Keratinocyte (primary cell): ENCODE results near the gene PHRF1. TPM values are rescaled to one million over a fixed set of nuclear protein-coding genes. Genes with fewer than 3 reads are reported as not detected.

Experiments
- DNase-seq: peaks from one replicate; pipeline ENCODE4 v3.0.0-alpha.2; 2011; ENCODE audit warnings: low read depth, missing footprints, low spot score
- FAIRE-seq: peaks from 2 replicates; lab custom pipeline; 2011; peaks lifted over from hg19 to GRCh38; lab: Jason Lieb, UNC
- H2AFZ ChIP-seq: 2 replicates; pipeline ENCODE4 v1.6.0; 2012; ENCODE audit warnings: low read length, control low read depth, inconsistent platforms; ENCODE audit not compliant: control insufficient read depth
- H3K27ac ChIP-seq: 2 replicates; pipeline ENCODE4 v1.5.1; 2011; ENCODE audit warnings: low read length; ENCODE audit not compliant: control insufficient read depth, insufficient read depth
- H3K27me3 ChIP-seq: 3 replicates; pipeline ENCODE4 v1.6.0; 2011; ENCODE audit warnings: low read length; ENCODE audit not compliant: control insufficient read depth, insufficient read depth; ENCODE audit errors: extremely low read depth
- H3K36me3 ChIP-seq, 2 experiments: 2 replicates in 1 of 2; 3 replicates in 1 of 2; pipeline ENCODE4 v1.5.1; 2011; ENCODE audit warnings: low read length in 2 of 2, mild to moderate bottlenecking in 1 of 2; ENCODE audit not compliant: control insufficient read depth in 2 of 2, insufficient read depth in 2 of 2; ENCODE audit errors: extremely low read depth in 1 of 2
- H3K4me1 ChIP-seq: 3 replicates; pipeline ENCODE4 v1.5.1; 2011; ENCODE audit warnings: low read length; ENCODE audit not compliant: control insufficient read depth, insufficient read depth; ENCODE audit errors: extremely low read depth
- H3K4me2 ChIP-seq: 3 replicates; pipeline ENCODE4 v1.6.0; 2011; ENCODE audit warnings: low read depth, low read length; ENCODE audit not compliant: control insufficient read depth, insufficient read depth; ENCODE audit errors: extremely low read depth
- H3K4me3 ChIP-seq, 3 experiments: fragments of 200-600 bp in 1 of 3; sonication (generic) in 1 of 3; 2 replicates in 2 of 3; 3 replicates in 1 of 3; pipeline ENCODE4 v1.5.1; 2011 to 2016; ENCODE audit warnings: low read length in 3 of 3, mild to moderate bottlenecking in 3 of 3, control low read depth in 2 of 3, inconsistent platforms in 1 of 3, low read depth in 1 of 3, mixed read lengths in 1 of 3, mixed run types in 1 of 3, moderate library complexity in 1 of 3; ENCODE audit not compliant: control insufficient read depth in 2 of 3, insufficient read depth in 2 of 3; ENCODE audit errors: extremely low read depth in 1 of 3
- H3K79me2 ChIP-seq: 2 replicates; pipeline ENCODE4 v1.6.0; 2012; ENCODE audit warnings: low read length; ENCODE audit not compliant: control insufficient read depth, insufficient read depth
- H3K9ac ChIP-seq: 3 replicates; pipeline ENCODE4 v1.6.0; 2011; ENCODE audit warnings: low read length; ENCODE audit not compliant: control insufficient read depth, insufficient read depth; ENCODE audit errors: extremely low read depth
- H3K9me1 ChIP-seq: 3 replicates; pipeline ENCODE4 v1.6.0; 2011; ENCODE audit warnings: low read length; ENCODE audit not compliant: control insufficient read depth, insufficient read depth; ENCODE audit errors: extremely low read depth
- H3K9me3 ChIP-seq: 2 replicates; pipeline ENCODE4 v1.5.1; 2012; ENCODE audit warnings: low read depth, low read length; ENCODE audit not compliant: control insufficient read depth
- H4K20me1 ChIP-seq: 3 replicates; pipeline ENCODE4 v1.6.0; 2011; ENCODE audit warnings: low read length; ENCODE audit not compliant: control insufficient read depth, insufficient read depth; ENCODE audit errors: extremely low read depth
- CTCF ChIP-seq, 3 experiments: IDR thresholded peaks in 1 of 3; conservative IDR thresholded peaks in 1 of 3; optimal IDR thresholded peaks in 1 of 3; 2 replicates in 2 of 3; 3 replicates in 1 of 3; pipeline versions ENCODE3 to v1.5.1; 2011; ENCODE audit warnings: low read length in 3 of 3, mild to moderate bottlenecking in 3 of 3, moderate library complexity in 2 of 3, control low read depth in 1 of 3, inconsistent platforms in 1 of 3; ENCODE audit not compliant: insufficient read depth in 2 of 3; ENCODE audit errors: extremely low read depth in 1 of 3
- EZH2 ChIP-seq: IDR thresholded peaks from one replicate; pipeline ENCODE4 v1.6.1; 2012; ENCODE audit warnings: inconsistent platforms, mild to moderate bottlenecking, low read length, moderate library complexity
- dilution Hi-C: fragments of 300-500 bp; cut with MboI; formaldehyde crosslinking; loops from one replicate; pipeline ENCODE4 v1.7.0; 2020; ENCODE audit warnings: low sequenced_read_pairs; ENCODE audit not compliant: extremely low pct_ligation_motif_present
- polyA plus RNA-seq, 5 experiments: library from polyadenylated mRNA; depleted of rRNA in 3 of 5; stranded (reverse) in 3 of 5; stranded (forward) in 1 of 5; unstranded in 1 of 5; fragments of >200 nt; gene quantifications; 1 replicate in 1 of 5; 2 replicates in 3 of 5; 3 replicates in 1 of 5; pipeline versions ENCODE4 v1.2.1 to v1.2.3, GENCODE V29; 2011 to 2012; ENCODE audit warnings: missing spikeins in 2 of 5, low read depth in 1 of 5, low replicate concordance in 1 of 5

The PHRF1 gene
- polyA plus RNA-seq, 1 donor (not counting 4 experiments of a cell fraction or from before 2014, with no cell fraction given): 10.7 TPM

GRCh38 chr11:638631-639331 lies 62.5 kb downstream of the PHRF1 start:
- TF ChIP-seq EZH2 (no peak), CTCF (optimal IDR thresholded peaks at IDR 0.05 in 1 of 3, IDR thresholded peaks at IDR 0.05 in 1 of 3, conservative IDR thresholded peaks at IDR 0.05 in 1 of 3; ENCODE audit: extremely low read depth in 1 of 3, insufficient read depth in 2 of 3, low read length in 3 of 3) (no peak)
- H3K4me3 ChIP-seq: no peak overlapping the region
- dilution Hi-C loops: no loop called here
- FAIRE-seq (no peak), DNase-seq (no peak)
- no peaks in the 10 kb centered on the region for H4K20me1 ChIP-seq
- no peak overlapping the region for H3K27ac ChIP-seq
- H3K36me3 ChIP-seq: no peaks in the 10 kb centered on the region
- H3K4me2 ChIP-seq: no peak overlapping the region
- peaks cover 28% of the 10 kb centered on the region for H3K27me3 ChIP-seq
- peaks cover 2% of the 10 kb centered on the region for H3K4me1 ChIP-seq
- no peaks in the 10 kb centered on the region for H3K9me1 ChIP-seq
- H3K79me2 ChIP-seq: no peaks in the 10 kb centered on the region
- H2AFZ ChIP-seq: no peak overlapping the region
- no peak overlapping the region for H3K9ac ChIP-seq
- H3K9me3 ChIP-seq: no peaks in the 10 kb centered on the region

GRCh38 chr11:639332-639955 lies 63.2 kb downstream of the PHRF1 start:
- no peak overlapping the region for H2AFZ ChIP-seq
- H3K79me2 ChIP-seq: no peaks in the 10 kb centered on the region
- peaks cover 2% of the 10 kb centered on the region for H3K4me1 ChIP-seq
- DNase-seq: no peak
- H3K27me3 ChIP-seq: peaks cover 28% of the 10 kb centered on the region
- FAIRE-seq: no peak
- no peak overlapping the region for H3K4me3 ChIP-seq
- no peaks in the 10 kb centered on the region for H3K9me1 ChIP-seq
- no peaks in the 10 kb centered on the region for H4K20me1 ChIP-seq
- peaks cover 0 to 3% of the 10 kb centered on the region in 2 experiments for H3K36me3 ChIP-seq
- no peak overlapping the region for H3K9ac ChIP-seq
- H3K9me3 ChIP-seq: no peaks in the 10 kb centered on the region
- H3K4me2 ChIP-seq: no peak overlapping the region
- TF ChIP-seq EZH2 (no peak), CTCF (optimal IDR thresholded peaks at IDR 0.05 in 1 of 3, IDR thresholded peaks at IDR 0.05 in 1 of 3, conservative IDR thresholded peaks at IDR 0.05 in 1 of 3; ENCODE audit: extremely low read depth in 1 of 3, insufficient read depth in 2 of 3, low read length in 3 of 3) (no peak)
- dilution Hi-C loops: no loop called here
- no peak overlapping the region for H3K27ac ChIP-seq
